ENCODE measurements around the gene C1orf210.

The C1orf210 gene

DNA sequence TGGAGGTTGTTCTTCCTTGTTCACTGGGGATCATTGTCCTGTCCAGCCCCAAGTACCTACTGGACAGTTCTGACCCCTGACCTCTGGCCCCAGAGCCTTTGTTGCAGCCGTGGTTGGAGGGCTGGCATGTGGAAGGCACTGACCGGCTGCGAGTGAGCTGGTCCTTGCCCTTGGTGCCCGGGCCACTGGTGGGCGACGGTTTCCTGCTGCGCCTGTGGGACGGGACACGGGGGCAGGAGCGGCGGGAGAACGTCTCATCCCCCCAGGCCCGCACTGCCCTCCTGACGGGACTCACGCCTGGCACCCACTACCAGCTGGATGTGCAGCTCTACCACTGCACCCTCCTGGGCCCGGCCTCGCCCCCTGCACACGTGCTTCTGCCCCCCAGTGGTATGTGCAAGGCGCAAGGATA lies 26.8 kb upstream of the C1orf210 start:
- DNase-seq, result no peak

DNA sequence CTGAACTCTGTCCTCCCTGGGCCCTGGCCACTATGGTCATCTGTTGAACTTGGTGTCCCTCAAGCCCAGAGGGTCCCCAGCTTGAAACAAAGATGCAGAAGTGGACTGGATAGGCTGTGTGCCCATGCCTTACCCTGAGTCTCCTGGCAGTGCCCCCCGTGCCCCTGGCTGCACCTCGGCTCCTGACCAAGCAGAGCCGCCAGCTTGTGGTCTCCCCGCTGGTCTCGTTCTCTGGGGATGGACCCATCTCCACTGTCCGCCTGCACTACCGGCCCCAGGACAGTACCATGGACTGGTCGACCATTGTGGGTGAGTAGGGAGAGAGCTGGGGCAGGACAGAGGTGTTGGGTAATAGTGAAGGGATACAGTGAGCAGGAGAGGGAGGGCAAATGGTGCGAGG lies 26.1 kb upstream of the C1orf210 start:
- no peak for DNase-seq

DNA sequence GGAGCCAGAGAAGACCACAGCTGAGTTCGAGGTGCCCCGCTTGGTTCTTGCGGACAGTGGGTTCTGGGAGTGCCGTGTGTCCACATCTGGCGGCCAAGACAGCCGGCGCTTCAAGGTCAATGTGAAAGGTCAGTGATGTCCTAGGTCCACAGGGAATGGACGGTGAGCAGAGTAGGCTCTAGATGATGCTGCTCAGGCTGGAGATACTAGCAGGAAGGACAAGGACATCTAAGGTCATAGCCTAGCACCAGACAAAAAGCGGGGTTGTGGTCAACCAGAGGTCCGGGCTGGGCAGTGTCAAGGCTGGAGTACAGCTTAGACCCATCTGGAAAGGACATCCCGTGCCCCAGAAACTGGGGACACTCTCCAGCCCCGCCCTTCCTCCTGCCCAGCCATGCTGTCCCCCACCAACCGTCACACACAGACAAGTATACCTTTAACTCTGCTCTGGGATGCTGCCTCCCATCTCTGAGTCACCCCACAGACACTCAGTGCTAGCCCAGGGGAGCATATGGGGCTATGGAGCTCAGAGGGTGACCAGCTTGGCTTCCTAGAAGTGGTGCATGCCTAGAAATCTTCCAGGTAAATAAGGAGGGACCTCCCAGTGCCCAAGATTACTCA lies 24.1 kb upstream of the C1orf210 start:
- no peak for DNase-seq

- no peak for DNase-seq
Observed at GRCh38 chr1:43308635-43309404, 23.4 kb upstream of the C1orf210 start.

- DNase-seq, result no peak
Observed at GRCh38 chr1:43307458-43308158, 22.2 kb upstream of the C1orf210 start.

DNA sequence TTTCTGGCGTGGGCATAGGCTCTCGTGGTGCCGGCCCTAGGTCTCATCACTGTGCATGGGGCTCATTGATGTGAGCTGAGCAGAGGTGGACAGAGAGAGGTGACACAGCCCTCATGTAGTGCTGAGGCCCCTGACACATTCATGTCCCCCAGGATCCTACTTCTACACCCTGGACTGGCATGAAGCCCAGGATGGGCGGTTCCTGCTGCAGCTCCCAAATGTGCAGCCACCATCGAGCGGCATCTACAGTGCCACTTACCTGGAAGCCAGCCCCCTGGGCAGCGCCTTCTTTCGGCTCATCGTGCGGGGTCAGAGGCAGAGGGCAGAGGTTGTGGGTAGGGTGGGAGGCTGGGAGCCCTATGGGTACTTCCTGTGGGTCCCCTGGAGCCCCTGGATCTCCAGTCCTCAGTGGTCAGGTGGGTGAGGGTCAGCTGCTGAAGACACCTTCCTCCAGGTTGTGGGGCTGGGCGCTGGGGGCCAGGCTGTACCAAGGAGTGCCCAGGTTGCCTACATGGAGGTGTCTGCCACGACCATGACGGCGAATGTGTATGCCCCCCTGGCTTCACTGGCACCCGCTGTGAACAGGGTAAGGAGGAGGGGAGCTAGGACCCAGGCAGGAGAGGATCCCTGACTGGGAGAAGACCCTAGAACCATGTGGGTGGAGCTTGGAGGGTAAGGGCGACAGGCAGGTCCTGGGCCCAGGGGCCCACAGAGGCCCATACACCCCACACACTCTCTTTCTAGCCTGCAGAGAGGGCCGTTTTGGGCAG lies 21.5 kb upstream of the C1orf210 start:
- no peak for DNase-seq

DNA sequence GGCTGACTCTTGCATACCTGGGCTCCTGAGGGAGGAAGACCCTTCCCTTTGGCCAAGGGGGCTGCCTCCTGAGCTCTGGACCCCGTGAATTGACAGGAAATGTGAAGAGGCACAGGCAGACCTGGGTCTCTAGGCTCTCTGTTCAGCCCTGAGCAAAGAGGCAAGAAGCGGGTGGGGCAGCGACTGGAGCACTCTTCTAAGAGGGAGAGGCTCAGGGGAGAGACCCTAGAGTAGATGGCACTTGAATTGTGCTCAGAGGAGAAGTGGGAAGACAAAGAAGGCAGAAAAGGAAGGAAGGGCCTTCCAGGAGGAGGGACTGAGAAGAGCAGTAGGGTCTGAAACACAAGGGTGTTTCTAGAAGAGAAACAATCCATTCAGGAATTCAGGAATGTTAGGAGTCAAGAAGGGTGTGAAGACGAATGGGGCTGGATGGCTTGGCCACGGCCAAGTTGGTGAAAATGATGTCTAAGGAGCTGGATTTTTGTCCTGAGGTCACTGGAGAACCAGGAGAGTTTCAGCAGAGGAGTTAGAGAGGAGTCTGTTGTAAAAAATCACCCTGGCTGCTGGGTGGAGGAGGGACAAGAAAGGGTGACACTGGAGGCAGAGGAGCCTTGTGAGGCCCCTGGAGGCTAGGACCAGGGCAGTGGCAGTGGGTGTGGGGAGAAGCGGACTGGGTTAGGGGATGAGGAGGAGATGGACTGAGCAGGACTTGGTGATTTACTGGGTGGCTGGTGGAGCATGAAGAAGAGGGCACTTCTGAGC lies 20.7 kb upstream of the C1orf210 start:
- no peak for DNase-seq

- DNase-seq, result no peak
Observed at GRCh38 chr1:43305461-43305860, 20.1 kb upstream of the C1orf210 start.

GRCh38 chr1:43304771-43305300 lies 19.5 kb upstream of the C1orf210 start:
- DNase-seq, result no peak

DNA sequence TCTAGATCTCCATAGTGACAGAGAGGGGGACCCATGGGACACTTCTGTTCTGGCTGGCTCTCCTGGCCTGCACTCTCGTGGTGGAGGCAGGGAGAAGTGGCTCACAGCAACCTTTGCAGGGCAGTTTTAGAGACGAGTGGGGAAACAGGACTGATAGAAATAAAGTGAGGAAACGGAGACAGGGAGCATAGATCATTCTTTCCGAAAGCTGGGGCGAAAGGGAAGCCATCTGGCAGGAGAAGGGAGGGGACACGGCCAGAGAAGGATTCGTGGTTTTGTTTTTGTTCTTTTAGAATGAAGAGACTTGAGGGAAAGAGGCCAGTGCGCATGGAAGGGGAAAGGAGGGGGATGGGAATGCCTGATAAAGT lies 18.9 kb upstream of the C1orf210 start:
- DNase-seq, result no peak

DNA sequence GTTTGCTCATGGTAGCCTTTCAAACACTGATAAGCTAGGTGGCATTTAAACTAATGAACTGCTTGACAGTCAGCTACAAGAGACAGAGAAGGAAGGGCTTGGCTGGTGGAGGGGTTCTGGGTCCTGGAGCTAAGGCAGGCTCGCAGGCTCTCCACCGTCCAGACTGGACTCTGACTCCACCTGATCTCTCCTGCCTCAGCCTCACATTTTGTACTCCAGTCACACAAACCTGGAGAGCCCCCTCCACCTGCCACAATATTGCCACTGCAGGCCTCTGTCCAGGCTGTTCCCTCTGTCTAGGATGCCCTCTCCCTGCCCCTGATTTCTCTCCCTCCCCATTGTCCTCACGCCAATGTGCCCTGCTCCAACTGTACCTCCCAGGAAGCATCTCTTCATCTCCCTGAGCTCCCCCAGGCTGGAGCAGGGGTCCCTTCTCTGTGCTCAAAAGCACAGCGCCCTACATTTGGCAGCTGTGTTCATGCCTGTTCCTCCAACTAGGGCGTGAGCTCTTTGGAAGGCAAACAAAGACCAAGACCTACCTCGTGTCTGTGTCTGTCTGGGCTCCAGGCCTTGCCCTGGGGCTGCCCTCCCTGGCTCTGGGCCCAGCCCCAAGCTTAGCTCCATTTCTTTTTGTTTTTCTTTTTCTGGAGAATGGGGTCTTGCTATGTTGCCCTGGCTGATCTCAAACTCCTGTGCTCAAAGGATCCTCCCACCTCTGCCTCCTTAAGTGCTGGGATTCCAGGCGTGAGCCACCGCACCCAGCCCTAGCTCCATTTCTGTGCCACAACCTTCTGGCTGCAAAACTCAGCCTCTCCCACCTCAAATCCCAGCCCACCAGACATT lies 18.3 kb upstream of the C1orf210 start:
- no peak for DNase-seq

DNA sequence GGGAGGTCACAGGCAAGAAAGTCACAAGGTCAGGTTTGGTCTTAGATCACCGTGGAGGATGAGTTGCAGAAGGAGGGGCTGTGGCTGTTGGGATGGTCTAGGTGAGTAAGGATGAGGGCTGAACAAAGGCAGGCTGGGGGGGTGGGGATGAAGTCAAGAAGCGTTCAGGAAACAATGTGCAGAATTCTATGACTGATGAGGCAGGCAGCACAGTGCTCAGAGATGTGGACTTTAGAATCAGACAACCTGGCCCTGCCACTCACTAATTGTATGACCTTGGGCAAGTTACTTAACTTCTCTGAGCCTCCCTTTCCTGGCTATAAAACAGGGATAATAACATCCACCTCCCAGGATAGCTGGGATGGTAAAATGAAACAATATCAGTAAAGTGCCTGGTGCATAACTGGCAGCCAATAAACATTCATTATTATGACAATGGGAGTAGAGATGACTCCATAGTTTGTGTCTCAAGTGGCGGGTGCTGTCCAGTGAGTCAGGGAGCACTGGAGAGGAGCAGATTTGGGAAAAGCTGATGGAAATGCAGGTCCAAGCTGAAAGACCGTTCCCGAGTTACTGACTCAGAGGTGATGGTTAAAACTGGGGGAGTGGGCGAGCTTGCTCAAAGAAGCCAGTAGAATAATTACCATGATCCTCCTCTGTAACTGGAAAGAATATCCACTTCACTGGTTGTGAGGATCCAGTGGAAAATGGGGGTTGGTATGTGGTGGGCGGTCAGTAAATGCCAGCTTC lies 17.5 kb upstream of the C1orf210 start:
- no peak for DNase-seq

- DNase-seq, result no peak
Observed at GRCh38 chr1:43302201-43302600, 16.8 kb upstream of the C1orf210 start.

- DNase-seq, result no peak
Observed at GRCh38 chr1:43300378-43301094, 15.2 kb upstream of the C1orf210 start, which contains the start of gene TIE1. Gene TIE1 (plus strand): TSS chr1:43300982. CDS start chr1:43301072, 90 bp downstream.

DNA sequence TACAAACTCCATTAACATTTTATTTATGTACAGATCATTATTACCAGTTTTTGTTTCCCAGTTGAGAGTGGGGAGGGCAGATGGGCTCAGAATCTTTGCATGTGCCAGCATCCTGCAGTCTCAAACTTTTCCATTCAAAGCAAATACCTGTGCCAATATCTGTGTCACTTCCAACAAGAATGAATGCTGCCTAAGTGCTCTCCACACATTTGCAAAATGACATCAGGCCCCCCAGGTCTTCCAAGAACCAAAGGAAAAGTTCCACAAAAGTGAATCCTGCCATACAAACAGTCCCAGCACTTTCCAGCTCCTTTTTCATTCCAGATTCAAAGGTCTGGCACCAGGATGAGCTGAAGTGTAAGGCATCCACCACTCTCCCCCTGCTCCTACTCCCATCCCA lies 13.7 kb upstream of the C1orf210 start:
- DNase-seq, result no peak

DNA sequence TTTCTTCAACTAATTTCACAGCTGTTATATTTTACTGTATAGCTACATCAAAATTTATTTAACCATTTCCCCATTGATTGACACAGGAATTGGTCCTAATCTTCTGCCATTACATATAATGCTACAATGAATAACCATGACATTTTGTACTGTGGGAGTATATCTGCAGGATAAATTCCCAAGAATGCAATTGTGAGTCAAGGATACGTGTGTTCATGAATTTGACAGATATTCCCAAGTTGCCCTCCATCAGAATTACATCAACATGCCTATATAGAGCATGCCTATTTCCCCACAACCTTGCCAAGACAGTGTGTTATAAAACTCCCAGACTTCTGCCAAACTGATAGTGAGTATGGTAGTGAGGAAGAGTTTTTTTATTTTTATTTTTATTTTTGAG lies 12.7 kb upstream of the C1orf210 start:
- no peak for DNase-seq

GRCh38 chr1:43296207-43296606 lies 10.8 kb upstream of the C1orf210 start:
- no peak for DNase-seq

- DNase-seq, result no peak
Observed at GRCh38 chr1:43294761-43295160, 9.4 kb upstream of the C1orf210 start.

GRCh38 chr1:43293896-43294760 lies 8.7 kb upstream of the C1orf210 start:
- no peak for DNase-seq
